ENCODE data around the gene GALK2.

GRCh38 chr15:49313650-49314049, 143.6 kb downstream of the GALK2 start:
- TF ChIP-seq POLR2AphosphoS5 (IDR thresholded peaks at IDR 0.05; ENCODE audit: low read depth, low read length): no peak
- no peak for TF ChIP-seq FOXP2 (optimal IDR thresholded peaks at IDR 0.05; ENCODE audit: borderline replicate concordance, extremely low read depth, extremely low read length, insufficient read depth)
- TF ChIP-seq TAF1 (IDR thresholded peaks at IDR 0.05; ENCODE audit: borderline replicate concordance, insufficient read depth, low read length): no peak
